COLO668 (cell line): ENCODE data around the gene DISP3.

Experiments
- DNase-seq: peaks from one replicate; lab custom pipeline; 2025; ENCODE audit not compliant: unreplicated experiment; lab: John Stamatoyannopoulos, UW

The DISP3 gene

DNA sequence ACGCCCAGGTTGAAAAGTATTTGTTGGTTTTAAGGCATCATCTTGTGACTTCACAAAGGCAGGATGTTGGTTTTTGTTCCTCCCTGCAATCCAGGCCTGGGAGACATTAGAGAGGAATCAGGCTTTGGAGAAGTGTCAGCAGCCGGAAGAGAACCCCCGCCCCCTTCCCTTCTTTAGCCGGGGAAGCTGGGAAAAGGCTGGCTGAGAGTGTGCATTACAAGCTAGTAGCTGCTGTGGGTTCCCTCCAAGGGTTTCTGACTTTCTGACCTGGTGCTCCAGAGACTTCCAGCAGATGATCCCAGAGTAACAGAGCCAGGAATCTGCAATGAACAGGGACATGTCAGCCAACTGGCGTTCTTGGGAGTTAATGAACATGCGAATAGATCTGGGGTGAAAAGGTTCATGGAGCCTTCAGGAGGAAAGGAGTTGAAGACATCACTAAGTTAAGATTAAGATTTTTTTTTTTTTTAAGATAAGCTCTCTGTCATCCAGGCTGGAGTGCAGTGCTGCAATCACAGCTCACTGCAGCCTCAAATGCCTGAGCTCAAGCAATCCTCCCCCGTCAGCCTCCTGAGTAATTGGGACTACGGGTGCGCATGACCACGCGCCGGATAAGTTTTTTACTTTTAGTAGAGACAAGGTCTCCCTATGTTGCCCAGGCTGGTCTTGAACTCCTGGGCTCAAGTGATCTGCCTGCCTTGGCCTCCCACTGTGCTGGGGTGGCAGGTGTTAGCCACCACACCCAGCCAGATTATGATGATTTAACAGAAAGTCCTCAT lies 7.5 kb downstream of the DISP3 start:
- no peak for DNase-seq

- DNase-seq = no peak
These were observed 8.3 kb downstream of the DISP3 start for GRCh38 chr1:11487196-11487751.

- DNase-seq = no peak
These were observed 9.3 kb downstream of the DISP3 start for GRCh38 chr1:11488201-11488770.

- no peak for DNase-seq
These were observed 10.1 kb downstream of the DISP3 start for GRCh38 chr1:11488966-11489625.

DNA sequence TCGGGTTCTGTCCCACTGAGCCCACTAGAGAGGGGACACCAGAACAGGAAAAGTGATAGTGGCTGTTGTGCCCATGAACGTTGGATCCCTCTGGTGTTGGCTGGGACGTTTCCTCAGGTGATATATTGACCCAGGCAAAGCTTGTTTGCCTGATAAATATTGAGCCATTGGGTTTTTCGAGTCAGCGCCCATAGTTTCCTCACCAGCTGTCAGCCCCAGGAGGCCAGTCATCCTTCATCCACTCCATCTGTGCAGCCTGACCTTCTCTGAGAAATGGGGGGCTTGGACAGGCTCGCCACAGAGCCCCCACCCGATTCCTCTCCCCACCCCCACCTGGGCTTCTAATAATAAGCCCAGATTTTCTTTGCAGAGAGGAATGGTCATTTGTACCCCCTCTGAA lies 13.3 kb downstream of the DISP3 start:
- DNase-seq = no peak

- no peak for DNase-seq
These were observed 15.2 kb downstream of the DISP3 start for GRCh38 chr1:11493972-11494655.

GRCh38 chr1:11494771-11495170 lies 15.8 kb downstream of the DISP3 start:
- DNase-seq = no peak

DNA sequence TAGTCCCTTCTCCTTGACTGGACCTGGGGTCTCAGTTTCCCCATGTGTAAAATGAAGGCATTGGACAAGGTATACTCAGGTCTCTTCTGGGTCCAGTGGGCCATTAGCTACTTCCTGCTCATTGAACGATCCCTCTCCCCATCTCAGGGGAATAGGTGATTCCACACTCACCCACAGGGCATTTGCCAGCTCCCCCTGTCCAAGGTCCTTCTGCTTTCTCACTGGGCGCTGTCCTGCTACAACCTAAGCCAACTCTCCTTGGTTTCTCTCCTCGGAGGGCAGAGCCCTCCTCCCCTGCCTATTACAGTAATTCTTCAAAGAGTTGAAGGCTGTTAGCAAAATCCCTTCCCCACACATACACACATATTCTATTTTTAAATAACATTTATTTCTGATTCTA lies 16.6 kb downstream of the DISP3 start:
- no peak for DNase-seq

DNA sequence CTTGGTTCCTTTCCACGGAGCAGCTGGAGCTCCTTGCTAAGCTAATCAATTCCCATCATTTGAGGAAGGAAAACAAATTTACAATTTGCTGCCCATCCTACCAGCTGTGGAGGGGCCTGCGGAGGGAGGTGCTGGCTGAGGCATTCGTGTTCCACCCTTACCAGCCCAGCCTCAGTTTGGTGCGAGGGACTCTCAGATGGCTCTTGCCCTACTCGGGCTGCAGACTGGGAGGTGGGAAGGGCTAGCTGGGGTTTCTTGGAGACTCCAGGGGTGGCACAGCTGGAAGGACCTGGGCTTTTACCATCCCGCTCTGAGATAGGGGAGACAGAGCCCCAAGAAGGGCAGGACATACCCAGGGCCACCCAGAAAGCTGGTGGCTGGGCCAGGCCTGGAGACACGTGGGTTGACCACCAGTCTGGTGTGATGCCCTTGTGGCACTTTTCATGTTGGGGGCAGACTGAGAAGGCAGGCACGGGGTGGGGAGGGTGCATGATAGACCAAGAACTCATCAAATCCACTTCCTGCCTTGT lies 17.7 kb downstream of the DISP3 start:
- DNase-seq = no peak

DNA sequence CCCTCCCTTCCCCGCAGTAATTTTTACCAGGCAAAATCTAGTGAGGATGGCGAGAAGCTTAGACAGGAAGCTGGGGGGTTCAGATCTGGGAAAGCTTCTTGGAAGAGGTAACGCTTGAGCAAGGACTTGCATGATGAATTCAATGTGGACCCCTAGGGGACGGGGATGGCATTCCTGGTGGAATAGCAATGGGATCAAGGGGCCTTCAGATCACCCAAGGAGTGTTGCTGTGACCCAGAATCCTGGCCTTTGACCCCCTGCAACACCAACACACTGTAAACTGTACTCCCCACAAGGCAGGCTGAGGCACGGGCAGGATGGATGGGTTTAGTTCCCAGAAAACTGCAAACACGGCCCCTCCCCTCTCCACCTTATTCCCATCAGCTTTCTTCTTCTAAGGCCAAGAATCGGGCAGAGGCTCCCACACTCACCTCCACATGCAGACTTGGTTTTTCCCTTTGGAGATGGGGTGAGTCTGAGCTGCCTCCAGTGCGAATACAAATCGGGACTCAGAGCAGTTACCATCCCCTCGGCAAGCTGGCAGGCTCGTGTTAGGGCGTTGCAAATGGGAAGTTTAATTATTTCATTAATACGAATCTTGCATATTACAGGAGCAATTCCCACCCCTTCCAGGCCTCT lies 20.1 kb downstream of the DISP3 start:
- DNase-seq = no peak

GRCh38 chr1:11499601-11500331 lies 20.8 kb downstream of the DISP3 start:
- DNase-seq = no peak

- no peak for DNase-seq
These were observed 21.9 kb downstream of the DISP3 start for GRCh38 chr1:11500881-11501280.

DNA sequence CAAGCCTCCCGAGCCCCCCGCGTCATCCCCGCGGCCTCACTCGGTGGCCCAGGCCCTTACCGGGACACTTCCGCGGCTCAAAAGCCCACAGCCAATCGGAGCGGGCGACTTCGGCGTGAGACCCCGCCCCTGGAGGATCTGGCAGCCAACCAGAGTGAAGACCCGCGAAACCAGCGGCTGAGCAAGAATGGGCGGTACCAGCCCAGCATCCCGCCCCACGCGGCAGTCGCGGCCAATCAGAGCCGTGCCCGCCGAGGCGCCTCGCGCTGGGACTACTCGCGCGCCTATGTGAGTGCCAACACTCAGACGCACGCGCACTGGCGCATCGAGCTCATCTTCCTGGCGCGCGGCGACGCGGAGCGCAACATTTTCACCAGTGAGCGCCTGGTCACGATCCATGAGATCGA lies 22.5 kb downstream of the DISP3 start:
- no peak for DNase-seq

DNA sequence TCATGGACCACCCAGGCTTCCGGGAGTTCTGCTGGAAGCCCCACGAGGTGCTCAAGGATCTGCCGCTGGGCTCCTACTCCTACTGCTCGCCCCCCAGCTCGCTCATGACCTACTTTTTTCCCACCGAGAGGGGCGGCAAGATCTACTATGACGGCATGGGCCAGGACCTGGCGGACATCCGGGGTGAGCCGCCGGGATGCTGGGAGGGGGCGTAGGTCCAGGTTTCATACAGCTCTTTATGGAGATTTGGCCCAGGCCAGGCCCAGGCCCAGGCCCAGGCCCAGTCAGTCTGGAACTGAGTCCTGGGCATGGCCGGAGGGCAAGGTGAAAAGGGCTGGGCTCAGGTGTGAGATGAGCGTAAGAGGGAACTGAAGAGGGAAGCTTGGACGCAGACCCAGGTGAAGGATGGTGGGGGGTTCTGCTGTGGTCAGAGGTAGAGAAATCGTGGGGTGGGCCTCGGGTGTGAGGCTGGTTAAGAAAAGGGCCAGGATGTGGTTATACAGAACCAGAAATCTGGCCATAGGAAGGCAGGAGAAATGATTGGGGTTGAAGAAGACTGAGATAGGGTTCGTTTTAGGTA lies 23.0 kb downstream of the DISP3 start:
- no peak for DNase-seq

GRCh38 chr1:11502516-11502915 lies 23.6 kb downstream of the DISP3 start:
- DNase-seq = no peak

- no peak for DNase-seq
These were observed 25.6 kb downstream of the DISP3 start for GRCh38 chr1:11504599-11504998.

DNA sequence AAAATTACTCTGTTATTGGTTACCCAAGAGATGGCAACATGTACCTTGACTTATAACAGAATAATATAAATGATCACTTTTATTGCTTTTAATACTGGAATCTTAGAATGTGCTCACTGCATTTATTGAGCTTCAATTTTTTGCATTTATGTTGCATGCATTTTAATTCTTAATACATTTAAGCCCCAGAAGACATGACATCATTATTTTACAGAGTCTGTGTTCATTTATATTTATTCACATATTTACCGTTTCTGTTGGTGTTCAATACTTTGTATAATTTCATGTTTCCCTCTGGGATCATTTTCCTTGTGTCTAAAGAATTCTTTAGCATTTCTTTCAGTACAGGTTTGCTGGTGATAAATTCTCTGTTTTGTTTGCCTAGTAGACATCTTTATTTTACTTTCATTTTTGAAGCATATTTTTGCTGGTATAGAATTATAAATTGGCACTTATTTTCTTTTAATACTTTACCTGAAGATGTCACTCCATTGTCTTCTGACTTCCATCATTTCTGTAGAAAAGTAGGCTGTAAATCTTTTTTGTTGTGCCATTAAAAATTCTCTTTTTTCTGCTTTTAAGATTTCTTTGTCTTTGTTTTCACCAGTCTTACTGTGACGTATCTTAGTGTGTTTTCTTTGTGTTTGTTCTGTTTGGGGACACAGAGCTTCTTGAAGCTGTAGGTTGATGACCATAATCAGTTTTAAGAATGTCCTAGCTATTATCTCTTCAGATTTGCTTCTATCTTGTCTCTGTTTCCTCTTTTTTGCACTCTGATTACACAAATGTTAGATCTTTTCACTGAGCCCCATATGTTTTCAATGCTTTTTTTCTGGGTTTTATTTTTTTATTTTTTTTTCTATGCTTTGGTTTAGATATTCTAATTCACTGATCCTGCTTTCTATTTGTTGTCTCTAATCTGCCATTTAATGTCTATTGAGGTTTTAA lies 26.9 kb downstream of the DISP3 start:
- DNase-seq = no peak

DNA sequence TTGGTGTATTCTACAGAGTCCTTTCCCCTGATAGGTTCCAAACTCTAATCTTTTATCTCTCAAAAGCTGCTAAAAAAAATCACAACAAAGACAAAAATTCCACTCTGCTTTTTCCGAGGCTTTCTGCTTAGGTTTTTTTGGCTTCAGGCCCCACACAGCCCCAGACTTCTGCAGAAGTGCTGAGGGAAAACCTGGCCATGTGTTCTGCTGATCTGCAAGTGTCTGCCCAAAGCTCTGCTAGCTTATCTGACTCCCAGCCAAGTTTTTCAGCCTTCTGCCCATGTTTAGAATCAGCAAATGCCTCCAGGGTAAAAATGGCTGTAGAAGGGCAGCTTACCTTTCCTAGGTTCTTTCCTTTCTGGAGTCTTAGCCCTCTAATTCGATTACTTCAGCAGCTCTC lies 28.4 kb downstream of the DISP3 start:
- DNase-seq = no peak

GRCh38 chr1:11513681-11514080 lies 34.7 kb downstream of the DISP3 start:
- DNase-seq = no peak
